GM12801 (cell line): Measurements from ENCODE around the gene SLC2A8.

ENCODE experiments used
- TF ChIP-seq, protein P1 (sequence below): IDR thresholded peaks from one replicate; pipeline ENCODE4 v1.5.1; 2011; ENCODE audit warnings: control low read depth; ENCODE audit not compliant: insufficient read length; ENCODE audit errors: extremely low read depth

SLC2A8 gene

GRCh38 chr9:127358023-127358535 lies 38.9 kb upstream of the SLC2A8 start:
- TF ChIP-seq, protein P1, sequence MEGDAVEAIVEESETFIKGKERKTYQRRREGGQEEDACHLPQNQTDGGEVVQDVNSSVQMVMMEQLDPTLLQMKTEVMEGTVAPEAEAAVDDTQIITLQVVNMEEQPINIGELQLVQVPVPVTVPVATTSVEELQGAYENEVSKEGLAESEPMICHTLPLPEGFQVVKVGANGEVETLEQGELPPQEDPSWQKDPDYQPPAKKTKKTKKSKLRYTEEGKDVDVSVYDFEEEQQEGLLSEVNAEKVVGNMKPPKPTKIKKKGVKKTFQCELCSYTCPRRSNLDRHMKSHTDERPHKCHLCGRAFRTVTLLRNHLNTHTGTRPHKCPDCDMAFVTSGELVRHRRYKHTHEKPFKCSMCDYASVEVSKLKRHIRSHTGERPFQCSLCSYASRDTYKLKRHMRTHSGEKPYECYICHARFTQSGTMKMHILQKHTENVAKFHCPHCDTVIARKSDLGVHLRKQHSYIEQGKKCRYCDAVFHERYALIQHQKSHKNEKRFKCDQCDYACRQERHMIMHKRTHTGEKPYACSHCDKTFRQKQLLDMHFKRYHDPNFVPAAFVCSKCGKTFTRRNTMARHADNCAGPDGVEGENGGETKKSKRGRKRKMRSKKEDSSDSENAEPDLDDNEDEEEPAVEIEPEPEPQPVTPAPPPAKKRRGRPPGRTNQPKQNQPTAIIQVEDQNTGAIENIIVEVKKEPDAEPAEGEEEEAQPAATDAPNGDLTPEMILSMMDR = no peak

DNA sequence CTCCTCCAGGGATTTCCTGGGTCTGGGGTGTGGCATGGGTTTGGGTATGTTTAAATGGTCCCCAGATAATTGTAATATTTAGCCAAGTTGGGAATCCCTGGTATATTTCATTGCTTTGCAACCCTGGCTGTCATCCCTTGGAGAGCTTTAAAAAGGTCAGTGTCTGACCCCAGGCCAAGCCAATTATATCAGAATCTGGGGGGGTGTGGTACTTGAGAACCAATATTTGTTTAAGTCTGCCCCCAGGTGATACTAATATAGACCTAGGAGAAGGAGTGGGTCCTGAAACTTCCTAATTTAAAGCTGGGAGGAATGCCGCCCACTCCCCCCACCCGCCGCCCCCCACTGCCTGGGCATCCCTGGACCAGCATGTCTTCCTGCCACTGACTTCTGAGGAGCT lies 38.2 kb upstream of the SLC2A8 start:
- TF ChIP-seq, protein P1 = no peak

GRCh38 chr9:127360250-127360649 lies 36.7 kb upstream of the SLC2A8 start:
- TF ChIP-seq, protein P1 = no peak

DNA sequence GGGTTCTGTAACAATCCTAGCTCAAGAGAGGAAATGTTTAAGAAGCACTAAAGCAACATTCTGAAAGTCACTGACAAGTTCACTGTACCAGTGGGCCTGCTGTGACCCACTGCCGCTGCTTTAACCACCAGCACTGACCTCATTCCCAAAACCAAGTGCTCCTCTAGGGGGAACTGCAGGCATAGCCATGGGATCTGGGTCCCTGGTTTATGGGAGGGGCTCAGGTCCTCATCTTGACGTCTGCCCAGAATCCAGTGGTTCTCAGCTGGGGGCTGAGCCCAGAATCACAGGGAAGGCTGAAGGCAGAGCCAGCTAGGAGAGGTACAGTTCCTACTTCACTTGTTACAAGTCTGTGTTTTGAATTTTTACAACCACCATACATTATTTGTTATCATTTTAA lies 36.1 kb upstream of the SLC2A8 start:
- TF ChIP-seq, protein P1 = no peak

GRCh38 chr9:127361561-127361960 lies 35.4 kb upstream of the SLC2A8 start:
- TF ChIP-seq, protein P1 = no peak

DNA sequence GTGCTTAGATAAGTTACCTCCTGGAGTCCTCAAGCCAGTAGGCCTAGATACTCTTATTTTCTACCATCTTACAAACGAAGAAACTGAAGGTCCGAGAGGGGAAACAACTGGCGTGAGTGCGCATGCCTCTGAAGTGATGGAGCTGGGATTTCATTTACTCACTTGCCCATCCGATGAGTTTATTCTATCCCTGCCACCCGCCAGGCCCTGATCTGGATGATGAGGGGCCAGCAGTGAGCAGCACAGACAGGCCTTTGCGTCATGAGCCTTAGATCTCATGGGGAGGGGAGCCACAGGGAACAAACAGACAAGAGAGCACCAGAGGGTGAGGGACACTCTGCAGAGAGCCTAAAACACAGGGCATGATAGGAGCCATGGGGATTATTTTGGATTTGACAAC lies 34.1 kb upstream of the SLC2A8 start:
- TF ChIP-seq, protein P1 = no peak

DNA sequence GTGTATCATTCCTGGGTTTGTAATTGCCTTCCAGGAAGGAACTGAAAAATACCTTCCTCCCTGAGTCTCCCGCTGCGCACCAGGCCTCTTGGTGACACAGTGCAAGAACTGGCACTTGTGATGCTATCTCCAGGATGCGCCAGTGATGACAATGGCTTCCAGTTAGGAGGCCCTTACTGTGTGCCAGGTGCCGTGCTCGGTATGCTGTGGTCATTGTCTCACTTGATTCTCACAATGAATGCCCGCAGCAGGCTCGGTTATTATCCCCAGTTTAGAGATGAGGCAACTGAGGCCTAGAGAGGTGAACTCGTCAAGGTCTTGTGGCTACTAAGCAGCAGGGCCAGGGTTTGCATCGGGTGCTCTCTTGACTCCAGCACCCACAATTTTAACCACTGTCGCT lies 31.5 kb upstream of the SLC2A8 start:
- TF ChIP-seq, protein P1 = no peak

GRCh38 chr9:127366594-127366993 lies 30.4 kb upstream of the SLC2A8 start:
- TF ChIP-seq, protein P1 = no peak
